Lower leg skin (tissue), 4 donors: ENCODE results near the gene PHF21A. TPM values are rescaled to one million over a fixed set of nuclear protein-coding genes. Genes with fewer than 3 reads are reported as not detected.

Experiments used
- DNase-seq, 2 donors: peaks; one replicate each; pipeline ENCODE4 v3.0.0-alpha.2; 2019; ENCODE audit warnings: low spot score in 2 of 2
- H3K4me3 ChIP-seq: fragments of 200-600 bp; sonication (generic); 2 replicates; pipeline ENCODE4 v1.5.1; 2017; ENCODE audit warnings: mild to moderate bottlenecking, low read depth; ENCODE audit not compliant: poor library complexity, severe bottlenecking
- POLR2A ChIP-seq, 2 donors: fragments of 450-650 bp; IDR thresholded peaks; one replicate each; pipeline ENCODE4 v1.6.1; 2016 to 2017; ENCODE audit warnings: antibody characterized with exemption in 2 of 2, mild to moderate bottlenecking in 1 of 2, moderate library complexity in 1 of 2
- WGBS, 2 donors: methylation state at CpG; one replicate each; pipeline ENCODE4 v1.1.5; 2018; 5-methylcytosine and 5-hydroxymethylcytosine counted together
- intact Hi-C: fragments of 100-400 bp; cut with DNase I; formaldehyde crosslinking; loops from one replicate; pipeline ENCODE4 v1.15.0; 2023; ENCODE audit warnings: low total_unique reads
- total RNA-seq, 4 donors: library from RNA; depleted of rRNA; stranded (reverse); fragments of >200 nt; gene quantifications; one replicate each; pipeline ENCODE4 v1.1.0, GENCODE V29; 2016
- TF ChIP-seq, protein P1 (sequence below), 3 donors: fragments of 450-650 bp; IDR thresholded peaks; one replicate each; pipeline ENCODE4 v1.5.1; 2016; ENCODE audit warnings: antibody characterized with exemption in 3 of 3, mild to moderate bottlenecking in 3 of 3, moderate library complexity in 2 of 3

Gene PHF21A
- total RNA-seq, 4 donors from 2014 or later, result 16.4 to 52.4 (median 31.5) TPM

DNA sequence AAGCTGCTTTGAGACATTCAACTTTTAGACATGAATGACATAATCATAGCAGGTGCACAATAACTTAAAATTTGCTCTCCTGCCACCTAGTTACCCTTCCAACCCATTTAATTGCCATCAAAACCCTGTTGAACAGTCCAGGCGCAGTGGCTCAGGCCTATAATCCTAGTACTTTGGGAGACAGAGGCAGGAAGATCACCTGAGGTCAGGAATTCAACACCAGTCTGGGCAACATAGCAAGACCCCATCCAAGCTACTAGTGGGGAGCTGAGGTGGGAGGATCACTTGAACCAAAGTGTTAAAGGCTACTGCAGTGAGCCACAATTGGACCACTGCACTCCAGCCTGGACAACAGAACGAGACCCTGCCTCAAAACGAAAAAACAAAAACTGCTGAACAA, 4.0 kb upstream of the PHF21A start:
- intact Hi-C loops, result no loop called here

DNA sequence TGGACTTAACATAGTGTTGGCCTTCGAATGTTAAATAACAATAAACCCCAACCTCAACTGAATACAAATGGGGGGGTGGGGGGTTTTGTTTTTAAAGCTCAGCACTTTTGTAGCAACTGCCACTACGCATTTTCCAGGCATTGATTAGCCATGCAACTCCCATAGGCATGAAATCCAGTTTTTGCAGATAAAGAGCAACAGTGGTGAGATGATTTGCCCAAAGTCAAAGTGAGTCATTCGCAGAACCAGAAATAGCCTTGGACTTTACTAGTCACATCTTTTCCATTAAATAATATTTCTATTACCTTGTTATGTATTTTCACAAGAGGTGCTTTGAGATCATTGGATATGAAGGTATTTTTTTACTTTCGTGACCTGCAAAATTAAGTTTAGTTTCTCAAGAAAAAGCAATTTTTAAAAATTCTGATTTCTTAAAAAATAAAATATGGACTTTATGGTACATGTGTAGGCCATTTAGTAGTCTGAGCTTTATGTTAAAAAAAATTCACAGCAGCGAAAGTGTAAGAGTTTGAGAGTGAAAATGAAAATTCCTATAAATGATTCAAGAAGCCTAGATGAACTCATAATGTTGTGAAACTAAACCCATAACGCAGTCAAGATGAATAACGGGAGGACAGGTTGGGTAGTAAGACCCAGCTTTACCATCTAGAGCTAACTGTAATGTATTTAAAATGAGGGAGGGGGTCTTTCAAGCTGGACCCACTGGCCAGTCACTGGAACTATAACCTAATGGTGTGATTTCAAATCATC, 1.9 kb upstream of the PHF21A start:
- 68% methylated on average over 7 of the region's 7 CpGs for WGBS, 2 donors
- no peak overlapping the region for H3K4me3 ChIP-seq
- TF ChIP-seq, protein P1, sequence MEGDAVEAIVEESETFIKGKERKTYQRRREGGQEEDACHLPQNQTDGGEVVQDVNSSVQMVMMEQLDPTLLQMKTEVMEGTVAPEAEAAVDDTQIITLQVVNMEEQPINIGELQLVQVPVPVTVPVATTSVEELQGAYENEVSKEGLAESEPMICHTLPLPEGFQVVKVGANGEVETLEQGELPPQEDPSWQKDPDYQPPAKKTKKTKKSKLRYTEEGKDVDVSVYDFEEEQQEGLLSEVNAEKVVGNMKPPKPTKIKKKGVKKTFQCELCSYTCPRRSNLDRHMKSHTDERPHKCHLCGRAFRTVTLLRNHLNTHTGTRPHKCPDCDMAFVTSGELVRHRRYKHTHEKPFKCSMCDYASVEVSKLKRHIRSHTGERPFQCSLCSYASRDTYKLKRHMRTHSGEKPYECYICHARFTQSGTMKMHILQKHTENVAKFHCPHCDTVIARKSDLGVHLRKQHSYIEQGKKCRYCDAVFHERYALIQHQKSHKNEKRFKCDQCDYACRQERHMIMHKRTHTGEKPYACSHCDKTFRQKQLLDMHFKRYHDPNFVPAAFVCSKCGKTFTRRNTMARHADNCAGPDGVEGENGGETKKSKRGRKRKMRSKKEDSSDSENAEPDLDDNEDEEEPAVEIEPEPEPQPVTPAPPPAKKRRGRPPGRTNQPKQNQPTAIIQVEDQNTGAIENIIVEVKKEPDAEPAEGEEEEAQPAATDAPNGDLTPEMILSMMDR (IDR thresholded peaks at IDR 0.05), result no peak
- no peak for TF ChIP-seq POLR2A (IDR thresholded peaks at IDR 0.05)
- intact Hi-C loops, result no loop called here
- DNase-seq, result no peak

More for the DNA sequence above, 4.0 kb upstream of the PHF21A start:
- TF ChIP-seq, protein P1 (IDR thresholded peaks at IDR 0.05), result no peak
- TF ChIP-seq POLR2A (IDR thresholded peaks at IDR 0.05), result no peak
- no peak for DNase-seq
- 97 to 99% methylated on average over 3 of the region's 3 CpGs for WGBS, 2 donors
- H3K4me3 ChIP-seq, result no peak overlapping the region

DNA sequence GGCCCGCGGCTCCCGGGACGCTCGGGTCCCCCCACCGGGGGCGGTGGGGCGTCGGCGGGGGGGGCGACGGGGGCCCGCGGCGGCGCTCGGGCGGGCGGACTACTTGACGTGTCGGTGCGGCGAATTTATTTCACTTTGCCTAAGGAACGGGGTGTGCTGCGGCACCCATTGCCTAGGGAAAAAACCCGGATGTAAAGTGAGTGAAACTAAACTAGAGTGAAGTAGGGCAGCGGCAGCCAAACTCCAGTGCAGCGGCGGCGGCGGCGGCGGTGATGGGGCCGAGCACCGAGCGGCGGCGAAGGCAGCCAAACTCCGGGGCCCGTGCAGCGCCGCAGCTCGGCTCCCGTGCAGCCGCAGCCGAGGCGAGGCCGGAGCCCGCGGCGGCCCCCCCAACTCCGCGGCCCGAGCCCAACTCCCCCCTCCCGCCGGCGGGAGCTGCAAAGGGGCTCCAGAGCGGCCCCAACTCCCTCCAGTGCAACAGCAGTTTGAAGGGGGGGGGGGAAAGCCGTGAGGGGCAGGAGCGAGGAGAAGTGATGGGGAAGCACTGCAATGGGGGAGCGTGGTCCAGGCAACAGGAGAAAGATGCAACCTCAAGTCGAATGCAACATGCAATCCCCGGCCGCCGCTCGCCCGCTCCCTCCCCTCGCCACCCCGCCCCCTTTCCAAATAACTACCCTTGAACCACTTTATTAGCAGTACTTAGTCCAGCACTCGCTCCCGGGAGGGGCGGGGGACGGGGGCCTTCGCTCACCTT, 647 bp upstream of the PHF21A start:
- H3K4me3 ChIP-seq, result peak overlapping the region; percentile 77
- WGBS, 2 donors, result 0 to 1% methylated on average over 51 to 63 of the region's 74 CpGs
- TF ChIP-seq POLR2A (IDR thresholded peaks at IDR 0.05), result no peak
- TF ChIP-seq, protein P1 (IDR thresholded peaks at IDR 0.05), result no peak
- peak; percentile 79 to 94 for DNase-seq
- intact Hi-C loops, result no loop called here

DNA sequence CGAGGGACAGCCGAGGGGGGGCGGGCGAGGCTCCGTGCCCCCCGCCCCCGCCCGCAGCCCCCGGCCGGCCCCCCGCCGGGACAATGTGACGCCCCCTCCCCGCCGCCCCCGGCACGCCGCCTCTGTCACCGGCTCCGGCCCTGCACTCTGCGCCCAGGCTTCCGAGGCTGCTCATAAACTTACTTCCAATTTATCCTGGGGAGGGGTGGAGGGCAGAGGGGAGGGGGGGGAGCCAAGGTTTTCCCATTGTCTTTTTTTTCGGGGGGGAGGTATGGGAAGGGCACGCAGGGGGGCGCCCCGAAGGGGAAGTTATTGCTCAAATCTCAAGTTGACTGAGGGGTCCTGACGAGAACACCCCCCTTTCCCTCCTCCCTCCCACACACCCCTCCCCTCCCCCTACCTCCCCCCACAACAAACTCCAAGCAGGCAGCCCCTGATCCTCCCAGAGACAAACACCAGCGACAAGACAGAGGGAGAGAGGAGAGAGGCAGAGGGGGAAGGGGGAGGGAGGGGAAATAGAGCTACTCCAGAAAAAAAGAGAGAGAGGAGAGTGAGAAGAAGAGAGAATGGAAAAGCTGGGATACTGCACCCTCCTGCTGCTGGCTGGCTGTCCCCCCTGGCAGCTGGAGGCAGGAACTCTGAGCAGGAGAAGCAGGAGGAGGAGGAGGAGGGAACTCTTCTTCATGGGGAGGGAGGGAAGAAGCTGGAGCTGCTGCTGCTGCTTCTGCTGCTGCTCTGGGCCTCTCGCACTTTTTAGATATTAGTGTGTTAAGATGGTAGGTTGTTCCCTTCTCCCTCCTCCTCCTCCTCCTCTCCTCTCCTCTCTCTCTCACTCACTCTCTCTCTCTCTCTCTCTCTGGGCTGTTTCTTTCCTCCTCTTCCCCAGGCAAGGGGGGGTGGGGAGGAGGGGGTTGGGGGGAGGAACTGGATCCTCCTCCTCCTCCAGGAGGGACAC, 631 bp downstream of the PHF21A start:
- TF ChIP-seq, protein P1 (IDR thresholded peaks at IDR 0.05), result no peak
- TF ChIP-seq POLR2A (IDR thresholded peaks at IDR 0.05), result no peak
- peak in 1 of 2 donors; percentile 32 for DNase-seq
- peak overlapping the region; percentile 48 for H3K4me3 ChIP-seq
- WGBS, 2 donors, result 2% methylated on average over 26 to 29 of the region's 29 CpGs
- intact Hi-C loops, result no loop called here

DNA sequence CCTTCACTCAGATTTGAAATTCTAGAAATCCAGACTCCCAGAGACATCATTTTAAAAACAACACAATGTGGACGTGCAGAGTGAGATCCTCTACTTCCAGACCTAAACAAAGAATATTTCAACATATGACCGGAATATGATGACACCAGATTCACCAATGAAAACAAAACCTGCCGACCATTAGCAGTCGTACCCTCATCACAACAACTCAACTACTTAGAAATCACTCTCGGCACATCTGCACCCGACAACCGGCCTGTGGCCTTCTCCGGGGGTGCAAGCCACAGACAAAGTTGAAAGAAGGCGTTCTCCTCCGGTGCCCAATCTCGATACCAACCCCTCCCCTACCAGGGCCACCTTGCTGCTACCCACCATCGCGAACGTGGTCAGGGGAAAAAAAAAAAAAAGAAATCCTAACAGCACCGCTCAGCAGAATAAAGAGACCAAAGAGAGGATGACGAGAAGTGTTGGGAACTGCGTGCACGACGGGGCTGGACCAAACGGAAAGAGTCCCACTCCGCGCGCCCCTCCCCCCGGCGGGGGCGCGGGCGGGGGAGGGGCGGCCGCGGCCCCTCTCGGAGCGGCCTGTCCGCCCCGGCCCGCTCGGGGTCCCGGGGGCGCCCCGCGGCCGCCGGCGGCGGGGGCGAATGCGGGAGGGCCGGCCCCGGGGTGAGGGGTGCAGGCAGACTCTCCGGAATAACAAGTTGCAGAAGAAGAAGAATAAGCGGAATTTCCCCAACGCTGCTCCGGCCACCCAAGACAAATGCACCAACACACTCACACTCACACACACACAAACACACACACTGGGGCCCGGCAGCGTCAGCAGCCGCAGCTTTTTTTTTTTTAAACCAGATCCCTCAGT, 1.7 kb downstream of the PHF21A start:
- intact Hi-C loops, result no loop called here
- peak in 1 of 2 donors; percentile 44 for DNase-seq
- 1% methylated on average over 37 to 55 of the region's 56 CpGs for WGBS, 2 donors
- peak overlapping the region; percentile 39 for H3K4me3 ChIP-seq
- TF ChIP-seq, protein P1 (IDR thresholded peaks at IDR 0.05), result no peak
- no peak for TF ChIP-seq POLR2A (IDR thresholded peaks at IDR 0.05)
